Measurements from ENCODE around the gene HERC2.
"Not testable (repeated sequence)": the region's sequence is repeated elsewhere in the genome, so short reads cannot be mapped to it uniquely, and the experiment has no call there.

DNA sequence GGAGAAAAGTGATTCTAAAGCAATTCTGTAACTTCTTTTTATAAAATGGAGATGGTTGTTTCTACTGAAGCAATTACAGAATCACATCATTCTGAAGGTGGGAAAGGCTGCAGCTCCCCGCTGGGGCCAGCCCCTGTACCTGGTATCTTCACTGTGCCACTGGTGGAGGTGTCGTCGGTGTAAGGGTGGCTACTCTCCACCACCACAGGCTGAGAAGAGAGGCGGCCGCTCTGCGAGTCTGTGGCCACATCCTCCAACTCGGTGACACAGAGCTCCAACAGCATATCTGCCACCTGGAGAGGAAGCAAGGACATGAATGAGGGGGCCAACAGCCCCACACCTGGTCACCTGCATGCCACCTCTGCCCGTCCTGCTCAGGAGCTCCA, 169.4 kb downstream of the HERC2 start:
- TF ChIP-seq POLR2A (IDR thresholded peaks at IDR 0.05; ENCODE audit: low read depth, low read length); POLR2AphosphoS5 (IDR thresholded peaks at IDR 0.05; ENCODE audit: insufficient read depth, low read depth, low read length); EZH2 (IDR thresholded peaks at IDR 0.05; ENCODE audit: borderline replicate concordance, low read depth, low read length, severe bottlenecking); FOS (IDR thresholded peaks at IDR 0.05; ENCODE audit: borderline replicate concordance, insufficient read depth, low read length); JUN (IDR thresholded peaks at IDR 0.05; ENCODE audit: borderline replicate concordance, insufficient read depth, insufficient read length, low read depth); MYC (IDR thresholded peaks at IDR 0.05; ENCODE audit: low read depth, low read length); GATA2 (IDR thresholded peaks at IDR 0.05; ENCODE audit: insufficient read depth, insufficient read length, low read depth, low read length): not testable (repeated sequence)
- TF ChIP-seq, protein P1, sequence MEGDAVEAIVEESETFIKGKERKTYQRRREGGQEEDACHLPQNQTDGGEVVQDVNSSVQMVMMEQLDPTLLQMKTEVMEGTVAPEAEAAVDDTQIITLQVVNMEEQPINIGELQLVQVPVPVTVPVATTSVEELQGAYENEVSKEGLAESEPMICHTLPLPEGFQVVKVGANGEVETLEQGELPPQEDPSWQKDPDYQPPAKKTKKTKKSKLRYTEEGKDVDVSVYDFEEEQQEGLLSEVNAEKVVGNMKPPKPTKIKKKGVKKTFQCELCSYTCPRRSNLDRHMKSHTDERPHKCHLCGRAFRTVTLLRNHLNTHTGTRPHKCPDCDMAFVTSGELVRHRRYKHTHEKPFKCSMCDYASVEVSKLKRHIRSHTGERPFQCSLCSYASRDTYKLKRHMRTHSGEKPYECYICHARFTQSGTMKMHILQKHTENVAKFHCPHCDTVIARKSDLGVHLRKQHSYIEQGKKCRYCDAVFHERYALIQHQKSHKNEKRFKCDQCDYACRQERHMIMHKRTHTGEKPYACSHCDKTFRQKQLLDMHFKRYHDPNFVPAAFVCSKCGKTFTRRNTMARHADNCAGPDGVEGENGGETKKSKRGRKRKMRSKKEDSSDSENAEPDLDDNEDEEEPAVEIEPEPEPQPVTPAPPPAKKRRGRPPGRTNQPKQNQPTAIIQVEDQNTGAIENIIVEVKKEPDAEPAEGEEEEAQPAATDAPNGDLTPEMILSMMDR (IDR thresholded peaks at IDR 0.05; ENCODE audit: extremely low read depth in 1 of 2, insufficient read depth in 1 of 2, low read depth in 1 of 2, low read length in 2 of 2) = not testable (repeated sequence)
- TF ChIP-seq, protein P2, sequence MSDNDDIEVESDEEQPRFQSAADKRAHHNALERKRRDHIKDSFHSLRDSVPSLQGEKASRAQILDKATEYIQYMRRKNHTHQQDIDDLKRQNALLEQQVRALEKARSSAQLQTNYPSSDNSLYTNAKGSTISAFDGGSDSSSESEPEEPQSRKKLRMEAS (IDR thresholded peaks at IDR 0.05; ENCODE audit: insufficient read depth, insufficient read length) = not testable (repeated sequence)
